Endodermal cell (in vitro differentiated cells): ENCODE data around the gene ZNF469. TPM values are rescaled to one million over a fixed set of nuclear protein-coding genes. Genes with fewer than 3 reads are reported as not detected.

Experiments used
- DNase-seq: peaks from one replicate; pipeline ENCODE4 v3.0.0-alpha.2; 2017
- H3K27ac ChIP-seq: 2 replicates; pipeline ENCODE4 v1.5.1; 2013; ENCODE audit warnings: mild to moderate bottlenecking, low read depth, low read length, moderate library complexity
- H3K27me3 ChIP-seq: 2 replicates; pipeline ENCODE4 v1.6.1; 2013; ENCODE audit warnings: mild to moderate bottlenecking, low read length, moderate library complexity; ENCODE audit not compliant: insufficient read depth, control insufficient read depth, poor library complexity, severe bottlenecking
- H3K36me3 ChIP-seq: 2 replicates; pipeline ENCODE4 v1.7.0; 2013; ENCODE audit warnings: mild to moderate bottlenecking, low read length, moderate library complexity; ENCODE audit not compliant: control insufficient read depth, insufficient read depth
- H3K4me1 ChIP-seq: one replicate; pipeline ENCODE4 v1.7.0; 2013; ENCODE audit warnings: low read length; ENCODE audit not compliant: control insufficient read depth, insufficient read depth
- H3K4me3 ChIP-seq: 2 replicates; pipeline ENCODE4 v1.5.1; 2013; ENCODE audit warnings: mild to moderate bottlenecking, low read length, moderate library complexity
- H3K9ac ChIP-seq: 2 replicates; pipeline ENCODE4 v1.6.1; 2013; ENCODE audit warnings: mild to moderate bottlenecking, low read length, moderate library complexity; ENCODE audit not compliant: poor library complexity, severe bottlenecking; ENCODE audit errors: extremely low read depth
- H3K9me3 ChIP-seq: 2 replicates; pipeline ENCODE4 v1.6.1; 2013; ENCODE audit warnings: mild to moderate bottlenecking, low read length, moderate library complexity; ENCODE audit not compliant: control insufficient read depth
- H3K27ac Mint-ChIP-seq: 2 replicates; pipeline ENCODE4 v1.8.0; 2020; ENCODE audit warnings: mixed read lengths
- H3K27me3 Mint-ChIP-seq: 2 replicates; pipeline ENCODE4 v1.8.0; 2021; ENCODE audit warnings: mild to moderate bottlenecking, mixed read lengths; ENCODE audit not compliant: insufficient read depth
- H3K36me3 Mint-ChIP-seq: 2 replicates; pipeline ENCODE4 v1.8.0; 2020; ENCODE audit warnings: low read depth, mixed read lengths
- H3K4me1 Mint-ChIP-seq: 2 replicates; pipeline ENCODE4 v1.8.0; 2020; ENCODE audit warnings: mixed read lengths
- H3K4me3 Mint-ChIP-seq: 2 replicates; pipeline ENCODE4 v1.8.0; 2020; ENCODE audit warnings: mild to moderate bottlenecking, moderate library complexity, mixed read lengths
- H3K9me3 Mint-ChIP-seq: 2 replicates; pipeline ENCODE4 v1.8.0; 2020; ENCODE audit warnings: mild to moderate bottlenecking, mixed read lengths
- CTCF ChIP-seq: fragments of 200-600 bp; sonication (generic); conservative IDR thresholded peaks from 2 replicates; pipeline ENCODE4 v1.5.0; 2021; ENCODE audit warnings: antibody characterized with exemption, mild to moderate bottlenecking
- WGBS, 2 experiments: methylation state at CpG; one replicate each; pipeline versions ENCODE4 v1.1.5 to v1.1.7; 2013; ENCODE audit warnings: missing lambda C conversion rate in 2 of 2, mixed read lengths in 1 of 2; ENCODE audit not compliant: insufficient coverage in 1 of 2, insufficient read length in 1 of 2; 5-methylcytosine and 5-hydroxymethylcytosine counted together
- total RNA-seq, 2 donors: library from RNA; stranded (reverse); fragmentation: NEBNext Ultra II Directional in 1 of 2; extraction: Animal tissue kit (Norgen Biotek cat#: 25700) in 1 of 2; gene quantifications; 2 replicates in 1 of 2; 3 replicates in 1 of 2; pipeline ENCODE4 v1.2.1, GENCODE V29; 2021

The ZNF469 gene
- total RNA-seq, 2 donors from 2014 or later: 0.68 to 4.7 TPM

GRCh38 chr16:88413631-88414030 lies 30.9 kb downstream of the ZNF469 start:
- no peak overlapping the region for H3K27ac ChIP-seq
- no peak overlapping the region for H3K4me3 Mint-ChIP-seq
- H3K9me3 ChIP-seq: no peaks in the 10 kb centered on the region
- H3K9me3 Mint-ChIP-seq: no peaks in the 10 kb centered on the region
- H3K36me3 ChIP-seq: no peaks in the 10 kb centered on the region
- H3K27me3 Mint-ChIP-seq: no peaks in the 10 kb centered on the region
- no peak overlapping the region for H3K9ac ChIP-seq
- DNase-seq: no peak
- no peaks in the 10 kb centered on the region for H3K36me3 Mint-ChIP-seq
- 91 to 96% methylated on average over 6 to 12 of the region's 12 CpGs for WGBS, 2 experiments
- H3K4me1 Mint-ChIP-seq: no peaks in the 10 kb centered on the region
- no peak overlapping the region for H3K27ac Mint-ChIP-seq
- H3K4me3 ChIP-seq: no peak overlapping the region
- no peaks in the 10 kb centered on the region for H3K4me1 ChIP-seq
- no peak for TF ChIP-seq CTCF
- H3K27me3 ChIP-seq: no peaks in the 10 kb centered on the region

GRCh38 chr16:88414521-88415380 lies 32.0 kb downstream of the ZNF469 start:
- Histone ChIP-seq H3K36me3 (no peaks in the 10 kb centered on the region), H3K27ac (no peak overlapping the region), H3K4me3 (no peak overlapping the region), H3K9me3 (no peaks in the 10 kb centered on the region), H3K27me3 (no peaks in the 10 kb centered on the region), H3K4me1 (no peaks in the 10 kb centered on the region), H3K9ac (no peak overlapping the region)
- H3K27me3 Mint-ChIP-seq: no peaks in the 10 kb centered on the region
- H3K27ac Mint-ChIP-seq: no peak overlapping the region
- DNase-seq: no peak
- no peak overlapping the region for H3K4me3 Mint-ChIP-seq
- H3K9me3 Mint-ChIP-seq: no peaks in the 10 kb centered on the region
- no peaks in the 10 kb centered on the region for H3K36me3 Mint-ChIP-seq
- WGBS, 2 experiments: 92 to 98% methylated on average over 18 to 34 of the region's 34 CpGs
- TF ChIP-seq CTCF: no peak
- H3K4me1 Mint-ChIP-seq: no peaks in the 10 kb centered on the region

- no peak overlapping the region for H3K9ac ChIP-seq
- H3K9me3 Mint-ChIP-seq: no peaks in the 10 kb centered on the region
- no peak for DNase-seq
- H3K9me3 ChIP-seq: no peaks in the 10 kb centered on the region
- H3K27me3 ChIP-seq: no peaks in the 10 kb centered on the region
- no peaks in the 10 kb centered on the region for H3K4me1 Mint-ChIP-seq
- H3K4me3 Mint-ChIP-seq: no peak overlapping the region
- no peak overlapping the region for H3K27ac ChIP-seq
- H3K4me3 ChIP-seq: no peak overlapping the region
- TF ChIP-seq CTCF: no peak
- no peaks in the 10 kb centered on the region for H3K27me3 Mint-ChIP-seq
- no peaks in the 10 kb centered on the region for H3K36me3 Mint-ChIP-seq
- no peaks in the 10 kb centered on the region for H3K4me1 ChIP-seq
- H3K36me3 ChIP-seq: no peaks in the 10 kb centered on the region
- WGBS, 2 experiments: 87 to 94% methylated on average over 3 to 5 of the region's 5 CpGs
- H3K27ac Mint-ChIP-seq: no peak overlapping the region
These were observed 32.6 kb downstream of the ZNF469 start for GRCh38 chr16:88415381-88415705.
